Right lobe of liver (tissue), 4 donors: ENCODE measurements around the gene STC2.

Experiments used
- CTCF ChIP-seq, 4 donors: fragments of 200-600 bp in 3 of 4; fragments of 450-650 bp in 1 of 4; IDR thresholded peaks; one replicate each; pipeline versions ENCODE4 v1.5.1 to v1.8.0; 2016 to 2022; ENCODE audit warnings: antibody characterized with exemption in 4 of 4, mild to moderate bottlenecking in 2 of 4
- POLR2A ChIP-seq: fragments of 450-650 bp; IDR thresholded peaks from one replicate; pipeline ENCODE4 v1.6.1; 2017; ENCODE audit warnings: antibody characterized with exemption, mild to moderate bottlenecking
- donor health status: DM: no; HTN: no; CAD: no.
- donor health status: DM: no; HTN: no; CAD: no.
- donor health status: DM: no; HTN: yes; CAD: no.

GRCh38 chr5:173308226-173308625 is 20.0 kb downstream of the STC2 start:
- TF ChIP-seq CTCF (IDR thresholded peaks at IDR 0.05) (no peak), POLR2A (no peak)
